Left ventricle myocardium inferior (tissue), 1 donor: Measurements from ENCODE around the gene MSTN. TPM values are rescaled to one million over a fixed set of nuclear protein-coding genes. Genes with fewer than 3 reads are reported as not detected.

Experiments
- DNase-seq: peaks from one replicate; pipeline ENCODE4 v3.0.0-alpha.2; 2020
- H3K27ac ChIP-seq: fragments of 200-600 bp; replicated peaks from 2 replicates; pipeline ENCODE4 v1.8.0; 2021
- H3K27me3 ChIP-seq: fragments of 200-600 bp; 2 replicates; pipeline ENCODE4 v1.8.0; 2021; ENCODE audit warnings: low read depth
- H3K36me3 ChIP-seq: fragments of 200-600 bp; 2 replicates; pipeline ENCODE4 v1.8.0; 2021
- H3K4me1 ChIP-seq: fragments of 200-600 bp; 2 replicates; pipeline ENCODE4 v1.8.0; 2021
- H3K4me3 ChIP-seq: fragments of 200-600 bp; 2 replicates; pipeline ENCODE4 v1.8.0; 2021; ENCODE audit warnings: mild to moderate bottlenecking, moderate library complexity
- H3K9me3 ChIP-seq: fragments of 200-600 bp; replicated peaks from 2 replicates; pipeline ENCODE4 v1.8.0; 2021
- intact Hi-C: fragments of 100-400 bp; cut with micrococcal nuclease; formaldehyde crosslinking; loops from one replicate; pipeline ENCODE4 v1.11.0; 2022
- total RNA-seq: library from RNA; stranded (reverse); fragmentation: NEBNext Ultra II Directional; extraction: Animal tissue kit (Norgen Biotek cat#: 25700); gene quantifications from one replicate; pipeline ENCODE4 v1.2.1, GENCODE V29; 2021
- TF ChIP-seq, protein P1 (sequence below): fragments of 200-600 bp; IDR thresholded peaks from 2 replicates; pipeline ENCODE4 v1.8.0; 2021; ENCODE audit warnings: antibody characterized with exemption, mild to moderate bottlenecking, borderline replicate concordance
- donor health status: DM: no; HTN: yes; CAD: no; lungs with severe emphysema.

Gene MSTN
- total RNA-seq, 1 donor from 2014 or later: not detected

DNA sequence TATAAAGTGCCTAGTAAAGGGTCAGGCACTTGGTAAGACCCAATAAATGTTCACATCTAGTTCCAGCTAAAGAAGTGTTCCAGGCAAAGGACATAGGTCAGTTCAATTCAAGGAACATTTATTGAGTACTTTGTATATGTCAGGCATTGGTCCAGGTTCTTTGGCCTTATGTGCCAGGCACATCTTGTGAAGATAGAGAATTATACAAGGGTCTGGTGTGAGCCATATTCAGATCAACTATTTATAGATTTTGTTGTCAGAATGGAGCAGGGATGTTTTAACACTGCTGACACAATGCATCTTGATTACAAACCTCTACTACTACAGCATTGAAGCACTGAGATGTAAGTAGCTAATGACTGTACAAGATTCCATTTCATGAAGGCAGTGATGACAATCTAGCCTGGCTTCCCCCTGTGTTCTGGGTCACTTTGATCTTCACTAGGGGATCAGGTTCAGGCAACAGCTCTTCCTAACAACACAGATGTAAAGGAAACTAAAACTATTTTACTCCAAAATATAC lies 18.1 kb upstream of the MSTN start:
- H3K9me3 ChIP-seq: peaks cover 19% of the 10 kb centered on the region
- no peaks in the 10 kb centered on the region for H3K36me3 ChIP-seq
- H3K4me1 ChIP-seq: no peaks in the 10 kb centered on the region
- no peak overlapping the region for H3K4me3 ChIP-seq
- no peak for DNase-seq
- TF ChIP-seq, protein P1, sequence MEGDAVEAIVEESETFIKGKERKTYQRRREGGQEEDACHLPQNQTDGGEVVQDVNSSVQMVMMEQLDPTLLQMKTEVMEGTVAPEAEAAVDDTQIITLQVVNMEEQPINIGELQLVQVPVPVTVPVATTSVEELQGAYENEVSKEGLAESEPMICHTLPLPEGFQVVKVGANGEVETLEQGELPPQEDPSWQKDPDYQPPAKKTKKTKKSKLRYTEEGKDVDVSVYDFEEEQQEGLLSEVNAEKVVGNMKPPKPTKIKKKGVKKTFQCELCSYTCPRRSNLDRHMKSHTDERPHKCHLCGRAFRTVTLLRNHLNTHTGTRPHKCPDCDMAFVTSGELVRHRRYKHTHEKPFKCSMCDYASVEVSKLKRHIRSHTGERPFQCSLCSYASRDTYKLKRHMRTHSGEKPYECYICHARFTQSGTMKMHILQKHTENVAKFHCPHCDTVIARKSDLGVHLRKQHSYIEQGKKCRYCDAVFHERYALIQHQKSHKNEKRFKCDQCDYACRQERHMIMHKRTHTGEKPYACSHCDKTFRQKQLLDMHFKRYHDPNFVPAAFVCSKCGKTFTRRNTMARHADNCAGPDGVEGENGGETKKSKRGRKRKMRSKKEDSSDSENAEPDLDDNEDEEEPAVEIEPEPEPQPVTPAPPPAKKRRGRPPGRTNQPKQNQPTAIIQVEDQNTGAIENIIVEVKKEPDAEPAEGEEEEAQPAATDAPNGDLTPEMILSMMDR: no peak
- intact Hi-C loops: no loop called here
- no peak overlapping the region for H3K27ac ChIP-seq
- no peaks in the 10 kb centered on the region for H3K27me3 ChIP-seq

DNA sequence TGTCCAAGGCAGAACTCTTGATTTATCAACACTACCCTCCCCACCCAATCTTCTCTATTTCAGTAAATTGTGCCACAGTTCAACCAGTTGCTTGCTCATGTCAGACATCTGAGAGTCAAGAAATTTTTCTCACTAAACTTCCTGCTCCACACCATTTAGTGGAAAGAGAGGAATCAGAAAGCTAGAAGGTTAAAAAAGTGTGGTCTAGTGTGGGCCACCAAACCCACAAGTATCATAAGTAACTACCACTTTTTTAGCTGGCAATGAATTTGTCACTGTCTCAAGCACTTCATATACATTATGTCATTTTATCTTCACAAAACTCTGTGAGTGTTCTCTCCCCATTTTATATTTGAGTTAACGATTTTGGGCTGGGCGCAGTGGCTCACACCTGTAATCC lies 16.6 kb upstream of the MSTN start:
- H3K27me3 ChIP-seq: no peaks in the 10 kb centered on the region
- intact Hi-C loops: no loop called here
- peaks cover 24% of the 10 kb centered on the region for H3K9me3 ChIP-seq
- H3K36me3 ChIP-seq: no peaks in the 10 kb centered on the region
- H3K27ac ChIP-seq: no peak overlapping the region
- no peak overlapping the region for H3K4me3 ChIP-seq
- TF ChIP-seq, protein P1: no peak
- no peaks in the 10 kb centered on the region for H3K4me1 ChIP-seq
- DNase-seq: no peak

DNA sequence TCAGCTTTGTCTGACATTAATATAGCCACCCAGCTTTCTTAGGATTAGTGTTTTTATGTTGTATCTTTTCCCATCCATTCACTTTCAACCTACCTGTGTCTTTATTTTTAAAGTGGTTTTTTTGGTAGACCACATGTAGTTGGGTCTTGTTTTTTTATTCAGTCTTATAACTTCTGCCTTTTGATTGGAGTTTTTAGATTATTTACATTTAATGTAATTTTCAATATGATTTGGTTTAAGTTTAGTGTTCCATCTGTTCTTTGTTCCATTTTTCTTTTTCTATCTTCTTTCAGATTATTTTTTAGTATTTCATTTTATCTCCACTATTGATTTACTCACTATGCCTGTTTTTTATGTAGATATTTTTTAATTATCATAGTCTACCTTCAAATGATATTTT lies 13.1 kb upstream of the MSTN start:
- intact Hi-C loops: no loop called here
- H3K27ac ChIP-seq: no peak overlapping the region
- TF ChIP-seq, protein P1: no peak
- H3K27me3 ChIP-seq: no peaks in the 10 kb centered on the region
- H3K4me1 ChIP-seq: no peaks in the 10 kb centered on the region
- H3K9me3 ChIP-seq: peaks cover 24% of the 10 kb centered on the region
- DNase-seq: no peak
- no peak overlapping the region for H3K4me3 ChIP-seq
- no peaks in the 10 kb centered on the region for H3K36me3 ChIP-seq

DNA sequence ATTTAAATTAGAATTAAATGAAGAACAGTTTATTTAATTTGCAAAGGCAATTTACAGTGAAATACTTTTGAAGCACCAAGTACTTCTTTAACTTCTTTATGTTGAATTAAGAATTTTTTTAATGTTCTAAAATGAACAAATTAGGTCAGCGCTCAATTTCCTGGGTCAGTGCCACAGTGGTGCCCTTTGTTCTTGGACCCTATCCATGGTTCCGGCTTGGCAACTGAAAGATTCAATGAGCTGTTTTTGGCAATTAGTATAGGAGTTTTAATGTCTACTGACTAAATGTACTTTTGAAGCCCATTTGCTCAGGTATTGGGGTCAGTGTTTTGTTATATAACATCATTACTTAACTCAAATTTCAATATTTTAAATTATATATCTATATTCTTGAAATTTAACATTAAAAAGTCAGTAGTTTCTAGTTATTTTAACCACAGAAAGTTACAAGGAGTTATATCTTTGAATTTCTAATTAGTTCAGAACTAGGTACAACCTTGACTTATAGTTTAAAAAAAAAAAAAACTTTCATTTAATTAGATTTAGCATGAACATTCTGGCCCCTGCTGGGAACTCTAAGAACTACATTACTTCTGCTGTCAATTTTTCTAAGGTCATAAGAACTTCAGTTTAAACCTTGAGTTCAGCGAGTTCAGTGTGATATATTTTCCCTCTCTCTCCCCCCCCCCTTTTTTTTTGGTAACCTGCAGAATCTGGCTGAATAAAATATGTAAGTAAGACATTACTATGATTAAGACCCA lies 7.6 kb upstream of the MSTN start:
- DNase-seq: no peak
- intact Hi-C loops: no loop called here

DNA sequence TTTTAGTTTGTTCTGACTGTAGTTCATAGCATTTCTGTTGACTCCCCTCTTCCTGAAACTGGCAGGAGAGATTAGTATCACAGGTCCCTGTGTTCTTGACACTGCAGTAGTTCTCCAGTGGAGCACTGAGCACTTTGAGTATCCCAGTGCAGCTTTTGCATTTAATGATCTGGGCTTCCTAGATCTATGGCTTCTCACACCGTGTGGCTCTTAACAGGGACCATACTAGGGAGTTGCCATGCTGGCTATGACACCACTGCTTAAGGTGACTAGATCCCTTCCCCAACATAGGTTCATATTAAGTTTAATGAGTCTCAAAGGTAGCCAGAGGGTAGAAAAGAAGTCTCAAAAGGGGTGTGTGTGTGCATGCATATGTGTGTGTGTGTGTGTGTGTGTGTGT lies 6.2 kb upstream of the MSTN start:
- intact Hi-C loops: no loop called here
- TF ChIP-seq, protein P1: no peak
- no peaks in the 10 kb centered on the region for H3K36me3 ChIP-seq

More for the DNA sequence above, 7.6 kb upstream of the MSTN start:
- H3K4me3 ChIP-seq: no peak overlapping the region
- TF ChIP-seq, protein P1: peak; percentile 61
- H3K36me3 ChIP-seq: no peaks in the 10 kb centered on the region
- peaks cover 6% of the 10 kb centered on the region for H3K4me1 ChIP-seq
- H3K27me3 ChIP-seq: no peaks in the 10 kb centered on the region
- H3K9me3 ChIP-seq: peaks cover under 1% of the 10 kb centered on the region
- H3K27ac ChIP-seq: no peak overlapping the region

More for the DNA sequence above, 6.2 kb upstream of the MSTN start:
- Histone ChIP-seq H3K27ac (no peak overlapping the region), H3K27me3 (no peaks in the 10 kb centered on the region), H3K4me3 (no peak overlapping the region), H3K4me1 (peaks cover 6% of the 10 kb centered on the region), H3K9me3 (no peaks in the 10 kb centered on the region)
- no peak for DNase-seq
